Bronchial epithelial cell (primary cell): ENCODE results near the gene APLP2. TPM values are rescaled to one million over a fixed set of nuclear protein-coding genes. Genes with fewer than 3 reads are reported as not detected.

ENCODE experiments used
- DNase-seq: peaks from one replicate; pipeline ENCODE4 v3.0.0-alpha.2; 2010; ENCODE audit warnings: low read depth
- FAIRE-seq: peaks from 2 replicates; lab custom pipeline; 2011; peaks lifted over from hg19 to GRCh38; lab: Jason Lieb, UNC
- H3K27me3 ChIP-seq: 2 replicates; pipeline ENCODE4 v1.5.1; 2011; ENCODE audit warnings: low read length; ENCODE audit not compliant: control insufficient read depth, insufficient read depth
- H3K36me3 ChIP-seq: 2 replicates; pipeline ENCODE4 v1.5.1; 2011; ENCODE audit warnings: low read length; ENCODE audit not compliant: control insufficient read depth, insufficient read depth
- H3K4me3 ChIP-seq: 2 replicates; pipeline ENCODE4 v1.5.1; 2011; ENCODE audit warnings: mild to moderate bottlenecking, low read depth, low read length, control low read depth
- CTCF ChIP-seq: IDR thresholded peaks from 2 replicates; pipeline ENCODE4 v1.5.1; 2011; ENCODE audit warnings: mild to moderate bottlenecking, moderate library complexity, low read length, control low read depth, inconsistent platforms; ENCODE audit not compliant: insufficient read depth, severe bottlenecking
- total RNA-seq: library from RNA; depleted of rRNA; stranded (reverse); fragments of >200 nt; gene quantifications from 2 replicates; pipeline ENCODE4 v1.2.1, GENCODE V29; 2014

The APLP2 gene
- total RNA-seq, 1 donor from 2014 or later, result 504 TPM

GRCh38 chr11:130074736-130075135 is 5.0 kb downstream of the APLP2 start:
- DNase-seq (no peak), FAIRE-seq (no peak)
- no peak for TF ChIP-seq CTCF
- Histone ChIP-seq H3K36me3 (no peaks in the 10 kb centered on the region), H3K27me3 (no peaks in the 10 kb centered on the region), H3K4me3 (no peak overlapping the region)

DNA sequence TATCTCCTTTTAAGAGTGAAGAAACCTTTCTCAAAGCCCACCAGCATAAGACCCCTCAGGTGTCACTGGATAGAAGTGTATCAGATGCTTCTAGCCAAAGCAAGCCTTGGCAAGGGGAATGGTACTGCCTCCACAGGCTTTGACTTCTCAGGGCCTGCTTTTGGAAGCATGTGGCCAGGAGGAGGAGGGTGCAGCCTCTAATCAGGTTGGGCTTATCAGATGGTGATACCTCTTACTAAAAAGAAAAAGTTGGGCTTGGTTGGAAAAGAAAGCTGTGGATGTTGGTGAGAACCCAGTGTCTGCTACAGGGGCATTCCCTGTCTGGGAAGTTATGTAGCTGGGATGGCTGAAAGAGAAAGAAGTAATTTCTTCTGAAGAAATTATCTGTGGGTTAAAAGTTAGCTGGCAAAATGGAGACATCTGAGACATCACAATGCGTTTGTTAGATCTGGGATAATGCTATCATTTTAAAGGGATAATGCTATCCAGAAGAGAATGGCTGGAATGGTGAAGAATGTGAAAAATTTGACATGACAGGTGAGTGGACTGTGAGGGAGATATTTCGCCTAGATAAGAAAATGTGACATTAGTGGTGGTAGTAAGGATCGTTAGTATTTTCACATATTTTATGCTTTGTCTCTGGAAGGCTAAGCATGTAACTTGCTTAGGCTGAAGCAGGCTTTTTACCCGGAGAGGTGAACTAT is 7.2 kb downstream of the APLP2 start:
- Histone ChIP-seq H3K4me3 (no peak overlapping the region), H3K36me3 (no peaks in the 10 kb centered on the region), H3K27me3 (no peaks in the 10 kb centered on the region)
- FAIRE-seq (no peak), DNase-seq (no peak)
- no peak for TF ChIP-seq CTCF

GRCh38 chr11:130077671-130078070 is 8.0 kb downstream of the APLP2 start:
- no peak for DNase-seq
- no peak for FAIRE-seq
- Histone ChIP-seq H3K27me3 (no peaks in the 10 kb centered on the region), H3K4me3 (no peak overlapping the region), H3K36me3 (peaks cover 1% of the 10 kb centered on the region)
- TF ChIP-seq CTCF, result no peak

- peaks cover 1% of the 10 kb centered on the region for H3K36me3 ChIP-seq
- H3K27me3 ChIP-seq, result no peaks in the 10 kb centered on the region
- TF ChIP-seq CTCF, result no peak
- H3K4me3 ChIP-seq, result no peak overlapping the region
- FAIRE-seq, result no peak
- DNase-seq, result no peak
Observed at GRCh38 chr11:130078080-130078479, 8.4 kb downstream of the APLP2 start.

GRCh38 chr11:130085671-130086290 is 16.1 kb downstream of the APLP2 start:
- no peak for TF ChIP-seq CTCF
- H3K36me3 ChIP-seq, result peaks cover 1% of the 10 kb centered on the region
- no peak overlapping the region for H3K4me3 ChIP-seq
- DNase-seq (no peak), FAIRE-seq (no peak)
- no peaks in the 10 kb centered on the region for H3K27me3 ChIP-seq
